Activated naive CD8-positive, alpha-beta T cell treated with anti-CD3 and anti-CD28 coated beads for 36 hours (primary cell): ENCODE measurements around the gene ZNF583. TPM values are rescaled to one million over a fixed set of nuclear protein-coding genes. Genes with fewer than 3 reads are reported as not detected.

ENCODE experiments used
- DNase-seq: peaks from one replicate; pipeline ENCODE4 v3.0.0; 2021
- H3K27ac Mint-ChIP-seq: one replicate; pipeline ENCODE4 v1.8.0; 2022; ENCODE audit warnings: mild to moderate bottlenecking, moderate library complexity, mixed read lengths
- H3K27me3 Mint-ChIP-seq: one replicate; pipeline ENCODE4 v1.8.0; 2022; ENCODE audit warnings: mild to moderate bottlenecking, mixed read lengths
- H3K36me3 Mint-ChIP-seq: one replicate; pipeline ENCODE4 v1.8.0; 2021; ENCODE audit warnings: mild to moderate bottlenecking, mixed read lengths
- H3K4me1 Mint-ChIP-seq: one replicate; pipeline ENCODE4 v1.8.0; 2021; ENCODE audit warnings: mixed read lengths
- H3K4me3 Mint-ChIP-seq: one replicate; pipeline ENCODE4 v1.8.0; 2022; ENCODE audit warnings: mild to moderate bottlenecking, moderate library complexity, mixed read lengths
- H3K9me3 Mint-ChIP-seq: one replicate; pipeline ENCODE4 v1.8.0; 2022; ENCODE audit warnings: mixed read lengths
- total RNA-seq, 2 experiments: library from RNA; stranded (reverse); gene quantifications; one replicate each; pipeline ENCODE4 v1.2.3, GENCODE V29; 2021

ZNF583 gene
- total RNA-seq, 2 experiments from 2014 or later = 4.7 to 5.2 TPM

DNA sequence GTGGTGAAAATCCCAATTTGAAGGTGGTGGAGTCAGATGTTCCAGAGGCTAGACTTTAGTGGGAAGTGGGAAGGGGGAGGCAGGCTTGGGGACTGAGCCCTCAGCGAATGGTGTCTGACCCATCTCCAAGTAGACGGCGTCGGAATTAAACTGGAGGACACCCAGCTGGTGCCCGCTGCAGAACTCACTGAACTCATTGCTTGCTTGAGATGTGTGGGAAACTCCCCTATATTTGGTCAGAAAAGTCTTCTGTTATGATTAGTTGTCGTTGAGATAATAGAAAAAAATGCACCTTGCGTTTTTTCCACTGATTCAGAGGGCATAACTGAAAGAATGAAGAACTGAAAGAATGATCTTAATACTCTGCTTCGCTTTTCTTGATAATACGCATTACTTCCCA is 871 bp upstream of the ZNF583 start:
- Mint-ChIP-seq H3K27ac (peak overlapping the region; percentile 87), H3K36me3 (peaks cover 81% of the 10 kb centered on the region), H3K9me3 (peaks cover 67% of the 10 kb centered on the region), H3K27me3 (no peaks in the 10 kb centered on the region), H3K4me3 (peak overlapping the region; percentile 85), H3K4me1 (peaks cover 23% of the 10 kb centered on the region)
- DNase-seq = no peak

DNA sequence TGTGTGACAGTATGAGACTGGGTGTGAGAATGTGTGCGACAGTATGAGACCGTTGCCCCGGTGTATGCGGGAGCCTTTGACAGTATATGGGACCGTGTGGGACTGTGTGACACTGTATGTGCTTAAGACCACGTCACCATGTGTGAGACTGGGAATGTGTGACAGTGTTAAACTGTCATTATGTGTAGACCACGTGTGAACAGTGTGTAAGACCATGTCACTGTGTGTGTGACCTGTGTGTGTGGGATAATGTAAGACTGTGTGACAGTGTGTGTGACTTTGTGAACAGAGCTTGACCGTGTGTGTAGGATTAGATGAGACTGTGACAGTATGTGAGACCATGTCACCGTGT is 549 bp downstream of the ZNF583 start:
- H3K9me3 Mint-ChIP-seq = peaks cover 65% of the 10 kb centered on the region
- H3K4me1 Mint-ChIP-seq = peaks cover 23% of the 10 kb centered on the region
- H3K27ac Mint-ChIP-seq = peak overlapping the region; percentile 87

GRCh38 chr19:56405062-56405461 is 930 bp downstream of the ZNF583 start:
- DNase-seq = no peak
- Mint-ChIP-seq H3K4me3 (peak overlapping the region; percentile 85), H3K27me3 (no peaks in the 10 kb centered on the region), H3K27ac (peak overlapping the region; percentile 87), H3K9me3 (peaks cover 65% of the 10 kb centered on the region), H3K4me1 (peaks cover 23% of the 10 kb centered on the region), H3K36me3 (peaks cover 81% of the 10 kb centered on the region)

More for the DNA sequence above, 549 bp downstream of the ZNF583 start:
- no peak for DNase-seq
- Mint-ChIP-seq H3K4me3 (peak overlapping the region; percentile 85), H3K27me3 (no peaks in the 10 kb centered on the region), H3K36me3 (peaks cover 81% of the 10 kb centered on the region)

- Mint-ChIP-seq H3K4me3 (no peak overlapping the region), H3K9me3 (peaks cover 78% of the 10 kb centered on the region), H3K4me1 (no peaks in the 10 kb centered on the region), H3K36me3 (peaks cover 67% of the 10 kb centered on the region), H3K27me3 (no peaks in the 10 kb centered on the region), H3K27ac (no peak overlapping the region)
- DNase-seq = no peak
Measured at GRCh38 chr19:56423276-56423984, 19.3 kb downstream of the ZNF583 start.

DNA sequence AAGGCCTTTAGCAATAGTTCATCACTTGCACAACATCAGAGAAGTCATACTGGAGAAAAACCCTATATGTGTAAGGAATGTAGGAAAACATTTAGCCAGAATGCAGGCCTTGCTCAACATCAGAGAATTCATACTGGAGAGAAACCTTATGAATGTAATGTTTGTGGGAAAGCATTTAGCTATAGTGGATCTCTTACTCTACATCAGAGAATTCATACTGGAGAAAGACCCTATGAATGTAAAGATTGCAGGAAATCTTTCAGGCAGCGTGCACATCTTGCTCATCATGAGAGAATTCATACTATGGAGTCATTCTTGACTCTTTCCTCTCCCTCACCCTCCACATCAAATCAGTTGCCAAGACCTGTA is 19.8 kb downstream of the ZNF583 start:
- no peak overlapping the region for H3K27ac Mint-ChIP-seq
- H3K9me3 Mint-ChIP-seq = peaks cover 74% of the 10 kb centered on the region
- H3K36me3 Mint-ChIP-seq = peaks cover 63% of the 10 kb centered on the region
- no peaks in the 10 kb centered on the region for H3K27me3 Mint-ChIP-seq
- H3K4me1 Mint-ChIP-seq = no peaks in the 10 kb centered on the region
- H3K4me3 Mint-ChIP-seq = no peak overlapping the region
- no peak for DNase-seq

GRCh38 chr19:56441206-56441792 is 37.2 kb downstream of the ZNF583 start:
- peaks cover 44% of the 10 kb centered on the region for H3K36me3 Mint-ChIP-seq
- H3K27me3 Mint-ChIP-seq = no peaks in the 10 kb centered on the region
- H3K4me1 Mint-ChIP-seq = no peaks in the 10 kb centered on the region
- no peak overlapping the region for H3K4me3 Mint-ChIP-seq
- H3K9me3 Mint-ChIP-seq = peaks cover 55% of the 10 kb centered on the region
- H3K27ac Mint-ChIP-seq = no peak overlapping the region
- DNase-seq = no peak

- no peak overlapping the region for H3K27ac Mint-ChIP-seq
- DNase-seq = no peak
- H3K36me3 Mint-ChIP-seq = peaks cover 87% of the 10 kb centered on the region
- H3K9me3 Mint-ChIP-seq = peaks cover 60% of the 10 kb centered on the region
- H3K4me3 Mint-ChIP-seq = no peak overlapping the region
- H3K4me1 Mint-ChIP-seq = peaks cover 16% of the 10 kb centered on the region
- H3K27me3 Mint-ChIP-seq = peaks cover 35% of the 10 kb centered on the region
Measured at GRCh38 chr19:56474308-56474707, 70.2 kb downstream of the ZNF583 start.

- H3K27me3 Mint-ChIP-seq = peaks cover 35% of the 10 kb centered on the region
- DNase-seq = no peak
- peaks cover 86% of the 10 kb centered on the region for H3K36me3 Mint-ChIP-seq
- peaks cover 16% of the 10 kb centered on the region for H3K4me1 Mint-ChIP-seq
- H3K27ac Mint-ChIP-seq = no peak overlapping the region
- H3K4me3 Mint-ChIP-seq = peak overlapping the region; percentile 94
- H3K9me3 Mint-ChIP-seq = peaks cover 63% of the 10 kb centered on the region
Measured at GRCh38 chr19:56476093-56476492, 72.0 kb downstream of the ZNF583 start.

Other genes starting within 250 kb of the ZNF583 start
- not detected for gene GALP, start 228.3 kb upstream of the ZNF583 start, total RNA-seq
- not detected for gene ZSCAN5B, start 206.5 kb upstream of the ZNF583 start, total RNA-seq
- gene ZSCAN5C, start 202.1 kb upstream of the ZNF583 start, total RNA-seq = not detected
- gene EDDM13, start 131.6 kb upstream of the ZNF583 start, total RNA-seq = 1 to 10 TPM; 1.5 to 2.5 TPM
- 10 to 100 TPM; 10.6 to 15.8 TPM for gene ZSCAN5A, start 89.5 kb upstream of the ZNF583 start, total RNA-seq
- gene ZNF582, start 10.8 kb upstream of the ZNF583 start, total RNA-seq = 1 to 10 TPM; 2.3 to 3.2 TPM
- 1 to 10 TPM; 7.3 to 7.7 TPM for gene ZNF667, start 73.0 kb downstream of the ZNF583 start, total RNA-seq
- gene ZNF471, start 103.5 kb downstream of the ZNF583 start, total RNA-seq = 1 to 10 TPM; 1.2 to 1.5 TPM
- 1 to 10 TPM; 4.3 to 5.7 TPM for gene ZFP28, start 134.6 kb downstream of the ZNF583 start, total RNA-seq
- gene ZNF470, start 163.1 kb downstream of the ZNF583 start, total RNA-seq = 1 to 10 TPM; 3.6 to 4.3 TPM
- 1 to 10 TPM; 5.4 TPM for gene ZNF71, start 191.0 kb downstream of the ZNF583 start, total RNA-seq
- gene SMIM17, start 238.8 kb downstream of the ZNF583 start, total RNA-seq = not detected